ENCODE results near the gene NUP214. TPM values are rescaled to one million over a fixed set of nuclear protein-coding genes. Genes with fewer than 3 reads are reported as not detected.

The NUP214 gene
- total RNA-seq, 4 donors from 2014 or later, result 17.4 to 45.4 (median 31.1) TPM

DNA sequence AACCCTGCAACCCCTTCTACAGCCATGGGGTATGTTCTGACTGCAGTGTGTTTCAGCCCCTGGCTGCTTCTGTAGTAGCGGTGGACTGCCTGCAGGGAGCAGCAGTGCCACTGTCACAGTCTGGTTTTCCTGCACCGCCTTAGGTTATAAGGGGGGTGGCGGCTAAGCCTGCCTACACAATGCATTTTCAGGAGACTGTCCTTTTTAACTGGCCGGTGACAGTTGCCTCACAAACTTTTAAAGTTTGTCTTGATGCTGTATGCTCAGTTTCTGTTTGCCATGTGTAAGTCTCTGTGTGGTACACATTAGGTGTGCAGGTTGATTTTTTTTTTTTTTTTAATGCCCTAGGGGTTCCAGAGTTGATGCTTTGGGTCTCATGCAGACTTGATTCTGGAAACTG lies 53.0 kb downstream of the NUP214 start:
- Histone ChIP-seq H3K27ac (no peak overlapping the region), H3K4me3 (no peak overlapping the region), H3K36me3 (peaks cover 0 to 100% (median 24%) of the 10 kb centered on the region in 3 donors), H3K9me3 (no peaks in the 10 kb centered on the region), H3K4me1 (no peaks in the 10 kb centered on the region), H3K27me3 (no peaks in the 10 kb centered on the region)
- peak; percentile 7 for DNase-seq
- WGBS, 2 donors, result 10 to 12% methylated on average over 4 of the region's 4 CpGs
- intact Hi-C loops (cut with DNase I), result loop anchor here (5.0 kb wide), 1 partner anchor 159 kb away; no protein-coding TSS in a partner anchor
- no peak for TF ChIP-seq POLR2A (IDR thresholded peaks at IDR 0.05)
- TF ChIP-seq, protein P1, sequence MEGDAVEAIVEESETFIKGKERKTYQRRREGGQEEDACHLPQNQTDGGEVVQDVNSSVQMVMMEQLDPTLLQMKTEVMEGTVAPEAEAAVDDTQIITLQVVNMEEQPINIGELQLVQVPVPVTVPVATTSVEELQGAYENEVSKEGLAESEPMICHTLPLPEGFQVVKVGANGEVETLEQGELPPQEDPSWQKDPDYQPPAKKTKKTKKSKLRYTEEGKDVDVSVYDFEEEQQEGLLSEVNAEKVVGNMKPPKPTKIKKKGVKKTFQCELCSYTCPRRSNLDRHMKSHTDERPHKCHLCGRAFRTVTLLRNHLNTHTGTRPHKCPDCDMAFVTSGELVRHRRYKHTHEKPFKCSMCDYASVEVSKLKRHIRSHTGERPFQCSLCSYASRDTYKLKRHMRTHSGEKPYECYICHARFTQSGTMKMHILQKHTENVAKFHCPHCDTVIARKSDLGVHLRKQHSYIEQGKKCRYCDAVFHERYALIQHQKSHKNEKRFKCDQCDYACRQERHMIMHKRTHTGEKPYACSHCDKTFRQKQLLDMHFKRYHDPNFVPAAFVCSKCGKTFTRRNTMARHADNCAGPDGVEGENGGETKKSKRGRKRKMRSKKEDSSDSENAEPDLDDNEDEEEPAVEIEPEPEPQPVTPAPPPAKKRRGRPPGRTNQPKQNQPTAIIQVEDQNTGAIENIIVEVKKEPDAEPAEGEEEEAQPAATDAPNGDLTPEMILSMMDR (IDR thresholded peaks at IDR 0.05), result peak; percentile 80 to 94 (median 86)

DNA sequence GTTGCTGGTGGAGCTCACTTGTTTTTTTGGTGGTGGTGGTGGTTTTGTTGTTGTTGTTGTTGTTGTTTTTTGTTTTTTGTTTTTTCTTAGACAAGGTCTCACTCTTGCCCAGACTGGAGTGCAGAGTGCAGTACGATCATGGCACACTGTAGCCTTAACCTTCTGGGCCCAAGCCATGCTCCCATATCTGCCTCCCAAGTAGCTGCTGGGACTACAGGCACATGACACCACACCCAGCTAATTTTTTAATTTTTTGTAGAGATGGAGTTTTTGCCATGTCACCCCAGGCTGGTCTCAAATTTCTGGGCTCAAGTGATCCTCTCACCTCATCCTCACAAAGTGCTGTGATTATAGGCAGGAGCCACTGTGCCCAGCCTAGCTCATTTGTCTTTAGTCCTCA lies 53.5 kb downstream of the NUP214 start:
- 78 to 100% methylated on average over 1 of the region's 1 CpG for WGBS, 2 donors
- no peak for TF ChIP-seq POLR2A (IDR thresholded peaks at IDR 0.05)
- TF ChIP-seq, protein P1 (IDR thresholded peaks at IDR 0.05), result no peak
- DNase-seq, result no peak
- no peaks in the 10 kb centered on the region for H3K9me3 ChIP-seq
- no peak overlapping the region for H3K4me3 ChIP-seq
- H3K4me1 ChIP-seq, result no peaks in the 10 kb centered on the region
- intact Hi-C loops (cut with DNase I), result loop anchor here (5.0 kb wide), 1 partner anchor 158 kb away; no protein-coding TSS in a partner anchor
- H3K36me3 ChIP-seq, result peaks cover 0 to 99% (median 24%) of the 10 kb centered on the region in 3 donors
- H3K27ac ChIP-seq, result no peak overlapping the region
- H3K27me3 ChIP-seq, result no peaks in the 10 kb centered on the region

DNA sequence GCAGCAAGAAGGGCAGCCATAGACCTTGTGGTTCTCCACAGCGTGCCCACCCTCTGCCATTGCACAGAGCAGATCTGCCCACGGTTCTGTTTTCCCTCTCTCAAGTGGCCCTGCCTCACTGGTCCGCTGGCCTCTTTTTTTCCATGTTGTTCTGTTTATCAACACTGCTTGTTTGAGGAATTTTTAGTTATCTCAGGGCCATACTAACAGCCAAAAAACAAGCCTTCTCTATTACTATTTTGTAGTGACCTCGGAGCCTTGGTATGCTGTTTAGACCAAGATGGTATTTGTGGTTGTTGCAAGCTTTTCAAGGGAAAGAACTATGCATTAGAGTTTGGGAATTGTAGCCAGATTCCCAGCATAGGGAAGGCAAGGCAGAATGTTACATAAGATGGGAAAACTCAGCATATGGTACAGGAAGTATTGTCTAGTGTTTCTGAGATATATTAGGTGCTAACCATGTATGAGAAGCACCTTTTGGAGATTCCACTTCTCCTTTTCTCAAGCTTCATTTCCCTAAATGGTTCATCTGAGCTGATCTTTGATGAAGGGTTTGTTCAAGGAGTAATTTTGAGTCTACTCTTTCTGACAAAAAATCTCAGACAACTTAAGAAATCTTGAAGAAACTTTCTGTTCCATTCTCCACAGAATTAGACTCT lies 54.3 kb downstream of the NUP214 start:
- peaks cover 0 to 97% (median 23%) of the 10 kb centered on the region in 3 donors for H3K36me3 ChIP-seq

DNA sequence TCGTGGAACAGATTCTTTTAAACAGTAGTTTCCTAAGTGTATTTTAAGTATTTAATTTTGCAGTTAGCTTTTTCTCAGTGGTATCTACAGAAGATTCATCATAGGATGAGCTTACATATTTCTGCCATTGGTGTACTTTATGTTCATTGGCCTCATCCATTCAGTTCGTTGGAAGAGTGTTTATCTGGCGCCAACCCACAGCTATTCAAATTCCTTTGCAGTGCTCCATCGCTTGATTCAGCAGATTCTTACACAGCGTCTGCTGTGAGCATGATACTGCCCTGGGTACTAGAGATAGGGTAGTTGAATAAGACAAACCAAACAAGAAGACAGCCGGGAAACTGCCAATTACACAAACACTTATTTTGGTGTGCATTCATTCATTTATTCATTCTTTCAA lies 55.1 kb downstream of the NUP214 start:
- no peaks in the 10 kb centered on the region for H3K4me1 ChIP-seq
- peaks cover 0 to 97% (median 15%) of the 10 kb centered on the region in 3 donors for H3K36me3 ChIP-seq
- H3K4me3 ChIP-seq, result no peak overlapping the region
- no peaks in the 10 kb centered on the region for H3K27me3 ChIP-seq
- no peak overlapping the region for H3K27ac ChIP-seq
- H3K9me3 ChIP-seq, result no peaks in the 10 kb centered on the region
- TF ChIP-seq, protein P1 (IDR thresholded peaks at IDR 0.05), result no peak
- no peak for TF ChIP-seq POLR2A (IDR thresholded peaks at IDR 0.05)
- intact Hi-C loops (cut with DNase I), result no loop called here
- WGBS, 2 donors, result 80 to 83% methylated on average over 6 of the region's 6 CpGs
- DNase-seq, result no peak

More for the DNA sequence above, 54.3 kb downstream of the NUP214 start:
- H3K4me3 ChIP-seq, result no peak overlapping the region
- H3K9me3 ChIP-seq, result no peaks in the 10 kb centered on the region
- no peaks in the 10 kb centered on the region for H3K27me3 ChIP-seq
- TF ChIP-seq, protein P1 (IDR thresholded peaks at IDR 0.05), result no peak
- TF ChIP-seq POLR2A (IDR thresholded peaks at IDR 0.05), result no peak
- H3K27ac ChIP-seq, result no peak overlapping the region
- intact Hi-C loops (cut with DNase I), result loop anchor here (5.0 kb wide), 1 partner anchor 158 kb away; no protein-coding TSS in a partner anchor
- H3K4me1 ChIP-seq, result no peaks in the 10 kb centered on the region
- DNase-seq, result no peak
- WGBS, 2 donors, result 69 to 73% methylated on average over 3 to 4 of the region's 4 CpGs

DNA sequence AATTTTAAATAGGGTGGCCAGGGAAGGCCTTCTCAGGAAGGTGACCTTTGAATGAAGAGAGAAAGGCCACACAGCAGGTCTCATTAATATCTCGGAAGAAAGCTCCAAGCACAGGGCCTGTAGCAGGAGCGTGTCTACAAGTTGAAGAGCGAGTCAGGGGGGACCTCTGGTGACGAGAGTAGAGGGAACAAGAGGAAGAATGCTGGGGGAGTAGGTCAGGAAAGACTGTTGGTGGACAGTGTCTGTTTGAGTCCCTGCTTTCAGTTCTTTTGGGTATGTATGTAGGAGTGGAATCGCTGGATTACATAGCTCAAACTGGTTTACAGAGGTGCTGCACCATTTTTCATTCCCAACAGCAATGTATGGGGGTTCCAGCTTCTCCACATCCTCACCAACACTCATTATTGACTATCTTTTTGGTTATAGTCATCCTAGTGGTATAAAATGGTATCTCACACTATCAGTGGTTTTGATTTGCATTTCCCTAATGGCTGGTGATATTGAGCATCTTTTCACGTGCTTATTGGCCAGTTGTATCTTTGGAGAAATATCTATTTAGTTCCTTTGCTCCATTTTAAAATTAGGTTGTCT lies 55.8 kb downstream of the NUP214 start:
- TF ChIP-seq, protein P1 (IDR thresholded peaks at IDR 0.05), result peak in 1 of 6 experiments; percentile 28
- TF ChIP-seq POLR2A (IDR thresholded peaks at IDR 0.05), result no peak
- no peak for DNase-seq
- Histone ChIP-seq H3K36me3 (peaks cover 0 to 97% (median 12%) of the 10 kb centered on the region in 3 donors), H3K27me3 (no peaks in the 10 kb centered on the region), H3K9me3 (no peaks in the 10 kb centered on the region), H3K4me3 (no peak overlapping the region), H3K27ac (no peak overlapping the region), H3K4me1 (no peaks in the 10 kb centered on the region)
- intact Hi-C loops (cut with DNase I), result no loop called here
- 86 to 93% methylated on average over 6 of the region's 6 CpGs for WGBS, 2 donors
